ENCODE measurements around the gene ECHS1.

DNA sequence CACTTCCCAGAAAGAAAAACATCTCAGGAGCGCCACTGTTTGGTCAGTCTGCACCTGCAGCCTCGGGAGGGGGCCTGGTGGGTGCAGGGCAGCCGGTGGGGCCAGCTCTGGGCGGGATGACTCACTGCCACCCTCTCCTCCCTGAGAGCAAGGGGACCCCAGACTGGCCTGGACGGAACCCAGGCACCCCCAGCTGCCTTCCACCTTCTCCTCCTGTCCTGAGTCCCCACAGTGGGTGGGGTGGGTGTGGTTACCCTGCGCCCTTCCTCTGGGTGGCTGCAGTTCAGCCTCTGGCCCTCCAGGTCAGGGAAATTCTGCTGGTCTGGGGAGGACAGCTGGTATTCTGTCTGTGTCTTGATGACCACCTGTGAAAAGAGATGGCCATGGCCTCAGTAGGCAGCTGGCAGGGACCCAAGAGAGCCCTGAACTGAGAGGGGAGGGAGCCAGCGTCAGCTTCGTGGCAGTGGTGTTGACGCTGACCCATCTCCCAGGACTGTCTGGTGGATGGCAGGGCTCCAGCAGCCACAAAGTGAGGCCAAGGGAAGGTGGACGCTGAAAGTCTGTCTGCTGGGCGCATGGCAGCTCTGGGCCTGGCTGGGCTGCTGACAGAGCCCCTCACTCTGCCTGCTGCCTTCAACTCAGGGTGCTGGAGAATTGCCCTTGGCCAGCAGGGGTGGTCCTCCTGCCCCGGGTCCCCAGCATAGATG lies 45.4 kb downstream of the ECHS1 start:
- TF ChIP-seq, protein P1, sequence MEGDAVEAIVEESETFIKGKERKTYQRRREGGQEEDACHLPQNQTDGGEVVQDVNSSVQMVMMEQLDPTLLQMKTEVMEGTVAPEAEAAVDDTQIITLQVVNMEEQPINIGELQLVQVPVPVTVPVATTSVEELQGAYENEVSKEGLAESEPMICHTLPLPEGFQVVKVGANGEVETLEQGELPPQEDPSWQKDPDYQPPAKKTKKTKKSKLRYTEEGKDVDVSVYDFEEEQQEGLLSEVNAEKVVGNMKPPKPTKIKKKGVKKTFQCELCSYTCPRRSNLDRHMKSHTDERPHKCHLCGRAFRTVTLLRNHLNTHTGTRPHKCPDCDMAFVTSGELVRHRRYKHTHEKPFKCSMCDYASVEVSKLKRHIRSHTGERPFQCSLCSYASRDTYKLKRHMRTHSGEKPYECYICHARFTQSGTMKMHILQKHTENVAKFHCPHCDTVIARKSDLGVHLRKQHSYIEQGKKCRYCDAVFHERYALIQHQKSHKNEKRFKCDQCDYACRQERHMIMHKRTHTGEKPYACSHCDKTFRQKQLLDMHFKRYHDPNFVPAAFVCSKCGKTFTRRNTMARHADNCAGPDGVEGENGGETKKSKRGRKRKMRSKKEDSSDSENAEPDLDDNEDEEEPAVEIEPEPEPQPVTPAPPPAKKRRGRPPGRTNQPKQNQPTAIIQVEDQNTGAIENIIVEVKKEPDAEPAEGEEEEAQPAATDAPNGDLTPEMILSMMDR (IDR thresholded peaks at IDR 0.05; ENCODE audit: poor library complexity, severe bottlenecking): no peak
- TF ChIP-seq POLR2AphosphoS5 (IDR thresholded peaks at IDR 0.05) (no peak), TAF1 (IDR thresholded peaks at IDR 0.05; ENCODE audit: low read depth) (no peak), REST (IDR thresholded peaks at IDR 0.05; ENCODE audit: borderline replicate concordance) (no peak), SMC3 (conservative IDR thresholded peaks at IDR 0.05; ENCODE audit: poor library complexity) (no peak), EZH2 (IDR thresholded peaks at IDR 0.05; ENCODE audit: borderline replicate concordance, insufficient read depth, low read length, poor library complexity, severe bottlenecking) (no peak), EP300 (conservative IDR thresholded peaks at IDR 0.05; ENCODE audit: poor library complexity, severe bottlenecking) (no peak)

Measured in neural cell (in vitro differentiated cells).